ENCODE data around the gene ADORA3. TPM values are rescaled to one million over a fixed set of nuclear protein-coding genes. Genes with fewer than 3 reads are reported as not detected.
"Not testable (repeated sequence)": the region's sequence is repeated elsewhere in the genome, so short reads cannot be mapped to it uniquely, and the experiment has no call there.

Gene ADORA3
- not detected in 3 replicates for total RNA-seq

GRCh38 chr1:111503585-111504060 is at the start of gene ADORA3, which contains the start of gene TMIGD3:
Gene ADORA3, minus strand, starts transcription at chr1:111503633. Its CDS starts 279 bp downstream, at chr1:111503354.
Gene TMIGD3, minus strand, starts transcription at chr1:111503633. Its CDS starts 279 bp downstream, at chr1:111503354.
- no peak for DNase-seq (ENCODE audit: low spot score in 2 of 2, unreplicated experiment in 2 of 2)
- peaks cover 13% of the 10 kb centered on the region for H3K4me1 Mint-ChIP-seq
- no peaks in the 10 kb centered on the region for H3K9me3 Mint-ChIP-seq
- TF ChIP-seq, protein P1, sequence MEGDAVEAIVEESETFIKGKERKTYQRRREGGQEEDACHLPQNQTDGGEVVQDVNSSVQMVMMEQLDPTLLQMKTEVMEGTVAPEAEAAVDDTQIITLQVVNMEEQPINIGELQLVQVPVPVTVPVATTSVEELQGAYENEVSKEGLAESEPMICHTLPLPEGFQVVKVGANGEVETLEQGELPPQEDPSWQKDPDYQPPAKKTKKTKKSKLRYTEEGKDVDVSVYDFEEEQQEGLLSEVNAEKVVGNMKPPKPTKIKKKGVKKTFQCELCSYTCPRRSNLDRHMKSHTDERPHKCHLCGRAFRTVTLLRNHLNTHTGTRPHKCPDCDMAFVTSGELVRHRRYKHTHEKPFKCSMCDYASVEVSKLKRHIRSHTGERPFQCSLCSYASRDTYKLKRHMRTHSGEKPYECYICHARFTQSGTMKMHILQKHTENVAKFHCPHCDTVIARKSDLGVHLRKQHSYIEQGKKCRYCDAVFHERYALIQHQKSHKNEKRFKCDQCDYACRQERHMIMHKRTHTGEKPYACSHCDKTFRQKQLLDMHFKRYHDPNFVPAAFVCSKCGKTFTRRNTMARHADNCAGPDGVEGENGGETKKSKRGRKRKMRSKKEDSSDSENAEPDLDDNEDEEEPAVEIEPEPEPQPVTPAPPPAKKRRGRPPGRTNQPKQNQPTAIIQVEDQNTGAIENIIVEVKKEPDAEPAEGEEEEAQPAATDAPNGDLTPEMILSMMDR (IDR thresholded peaks at IDR 0.05; ENCODE audit: unreplicated experiment), result no peak
- no peaks in the 10 kb centered on the region for H3K36me3 Mint-ChIP-seq
- H3K27ac Mint-ChIP-seq, result no peak within 1 kb of the TSS
- no peak within 1 kb of the TSS for H3K4me3 Mint-ChIP-seq
- peaks cover 23% of the 10 kb centered on the region for H3K27me3 Mint-ChIP-seq (ENCODE audit: low read depth)

DNA sequence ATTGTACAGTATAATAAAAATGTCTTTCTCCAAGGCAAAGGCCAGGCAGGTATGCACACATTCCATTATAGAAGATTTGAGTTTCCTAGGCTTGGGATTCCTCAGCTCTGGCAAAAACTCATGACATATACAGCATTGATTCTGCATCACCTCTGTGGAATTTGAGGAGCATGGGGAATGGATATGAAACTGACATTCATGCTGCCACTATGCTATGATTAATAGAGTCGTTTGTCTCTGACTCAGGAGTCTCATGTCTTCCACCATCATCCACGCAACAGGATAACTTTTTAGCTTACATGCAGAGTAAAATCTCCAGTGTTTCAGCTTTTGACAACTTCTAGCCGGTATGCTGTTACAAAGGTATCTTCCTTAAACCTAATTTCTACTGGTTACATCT is 49.8 kb upstream of the ADORA3 start:
- no peak overlapping the region for H3K4me3 Mint-ChIP-seq
- H3K4me1 Mint-ChIP-seq, result no peaks in the 10 kb centered on the region
- H3K36me3 Mint-ChIP-seq, result no peaks in the 10 kb centered on the region
- H3K27ac Mint-ChIP-seq, result no peak overlapping the region
- TF ChIP-seq, protein P1 (IDR thresholded peaks at IDR 0.05; ENCODE audit: unreplicated experiment), result no peak
- H3K9me3 Mint-ChIP-seq, result no peaks in the 10 kb centered on the region
- H3K27me3 Mint-ChIP-seq (ENCODE audit: low read depth), result peaks cover 2% of the 10 kb centered on the region
- no peak for DNase-seq (ENCODE audit: low spot score in 2 of 2, unreplicated experiment in 2 of 2)

DNA sequence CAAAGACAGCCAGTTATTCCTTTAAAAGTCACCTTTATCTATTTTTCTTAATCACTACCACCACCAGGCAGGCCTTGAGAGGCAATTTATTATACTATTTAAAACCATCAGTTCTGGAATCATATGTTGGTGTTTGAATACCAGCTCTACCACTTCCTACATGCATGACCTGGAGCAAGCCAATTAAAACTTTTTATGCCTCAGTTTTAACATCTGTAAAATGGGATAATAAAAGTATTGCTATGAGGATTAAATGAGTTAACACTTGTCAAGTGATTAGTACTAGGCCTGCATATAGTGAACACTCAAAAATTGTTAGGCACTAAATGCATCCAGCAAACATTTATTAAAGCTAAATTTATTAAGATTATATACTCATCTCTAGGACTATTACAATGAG is 49.2 kb upstream of the ADORA3 start:
- no peak for DNase-seq (ENCODE audit: low spot score in 2 of 2, unreplicated experiment in 2 of 2)
- Mint-ChIP-seq H3K4me3 (no peak overlapping the region), H3K9me3 (no peaks in the 10 kb centered on the region), H3K4me1 (no peaks in the 10 kb centered on the region), H3K27ac (no peak overlapping the region), H3K27me3 (ENCODE audit: low read depth) (peaks cover 2% of the 10 kb centered on the region), H3K36me3 (no peaks in the 10 kb centered on the region)
- TF ChIP-seq, protein P1 (IDR thresholded peaks at IDR 0.05; ENCODE audit: unreplicated experiment), result no peak

- TF ChIP-seq, protein P1 (IDR thresholded peaks at IDR 0.05; ENCODE audit: unreplicated experiment), result no peak
- Mint-ChIP-seq H3K36me3 (no peaks in the 10 kb centered on the region), H3K27me3 (ENCODE audit: low read depth) (peaks cover under 1% of the 10 kb centered on the region), H3K4me3 (no peak overlapping the region), H3K4me1 (no peaks in the 10 kb centered on the region), H3K27ac (no peak overlapping the region), H3K9me3 (no peaks in the 10 kb centered on the region)
- DNase-seq (ENCODE audit: low spot score in 2 of 2, unreplicated experiment in 2 of 2), result no peak
These were observed 48.4 kb upstream of the ADORA3 start for GRCh38 chr1:111551623-111552411.

DNA sequence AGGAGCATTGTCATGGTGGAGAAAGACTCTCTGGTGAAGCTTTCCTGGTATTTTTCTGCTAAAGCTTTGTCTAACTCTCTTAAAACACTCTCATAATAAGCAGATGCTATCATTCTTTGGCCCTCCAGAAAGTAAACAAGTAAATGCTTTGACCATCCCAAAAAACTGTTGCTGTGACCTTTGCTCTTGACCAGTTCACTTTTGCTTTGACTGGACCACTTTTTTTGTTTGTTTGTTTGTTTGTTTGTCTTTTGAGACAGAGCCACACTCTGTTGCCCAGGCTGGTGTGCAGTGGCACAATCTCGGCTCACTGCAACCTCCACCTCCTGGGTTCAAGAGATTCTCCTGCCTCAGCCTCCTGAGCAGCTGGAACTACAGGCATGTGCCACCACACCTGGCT is 44.4 kb upstream of the ADORA3 start:
- not testable (repeated sequence) for H3K36me3 Mint-ChIP-seq
- H3K9me3 Mint-ChIP-seq, result peaks cover 13% of the 10 kb centered on the region

GRCh38 chr1:111542187-111542586 is 38.8 kb upstream of the ADORA3 start:
- H3K9me3 Mint-ChIP-seq, result peaks cover 13% of the 10 kb centered on the region
- DNase-seq (ENCODE audit: low spot score in 2 of 2, unreplicated experiment in 2 of 2), result no peak
- no peaks in the 10 kb centered on the region for H3K27me3 Mint-ChIP-seq (ENCODE audit: low read depth)
- peaks cover 9% of the 10 kb centered on the region for H3K4me1 Mint-ChIP-seq
- H3K36me3 Mint-ChIP-seq, result peaks cover 1% of the 10 kb centered on the region
- H3K27ac Mint-ChIP-seq, result no peak overlapping the region
- H3K4me3 Mint-ChIP-seq, result no peak overlapping the region
- TF ChIP-seq, protein P1 (IDR thresholded peaks at IDR 0.05; ENCODE audit: unreplicated experiment), result no peak

More for the DNA sequence above, 44.4 kb upstream of the ADORA3 start:
- not testable (repeated sequence) for H3K27ac Mint-ChIP-seq; H3K4me1 Mint-ChIP-seq; H3K27me3 Mint-ChIP-seq (ENCODE audit: low read depth); DNase-seq (ENCODE audit: low spot score in 2 of 2, unreplicated experiment in 2 of 2); H3K4me3 Mint-ChIP-seq

Data from mesothelial cell of epicardium (in vitro differentiated cells).